CD4-positive, alpha-beta T cell treated with Interleukin-6 at 100 ng/mL for 8 hours (primary cell): ENCODE measurements around the gene USP49.
"Not testable (repeated sequence)": the region's sequence is repeated elsewhere in the genome, so short reads cannot be mapped to it uniquely, and the experiment has no call there.

Experiments
- DNase-seq: peaks from one replicate; pipeline ENCODE4 v3.0.0-alpha.2; 2020; ENCODE audit warnings: mixed read lengths, low spot score

Gene USP49

GRCh38 chr6:41779788-41780550 is 115.2 kb downstream of the USP49 start, which contains the start of gene FRS3:
Gene FRS3, minus strand, starts transcription at chr6:41779900. Its CDS starts 2,913 bp downstream, at chr6:41776987.
- peak; percentile 98 for DNase-seq

- no peak for DNase-seq
Measured at GRCh38 chr6:41779336-41779735, 115.8 kb downstream of the USP49 start.

- no peak for DNase-seq
Measured at GRCh38 chr6:41778895-41779294, 116.3 kb downstream of the USP49 start.

GRCh38 chr6:41777551-41778285 is 117.5 kb downstream of the USP49 start:
- no peak for DNase-seq

- no peak for DNase-seq
Measured at GRCh38 chr6:41775293-41775882, 119.8 kb downstream of the USP49 start.

GRCh38 chr6:41774841-41775240 is 120.3 kb downstream of the USP49 start:
- no peak for DNase-seq

GRCh38 chr6:41771058-41771983 is 123.9 kb downstream of the USP49 start:
- no peak for DNase-seq

- no peak for DNase-seq
Measured at GRCh38 chr6:41770381-41771057, 124.7 kb downstream of the USP49 start.

- no peak for DNase-seq
Measured at GRCh38 chr6:41769376-41769775, 125.8 kb downstream of the USP49 start.

GRCh38 chr6:41768545-41769308 is 126.4 kb downstream of the USP49 start:
- no peak for DNase-seq

GRCh38 chr6:41767112-41767833 is 127.9 kb downstream of the USP49 start:
- no peak for DNase-seq

- DNase-seq, result not testable (repeated sequence)
Measured at GRCh38 chr6:41766043-41766664, 129.0 kb downstream of the USP49 start.

- no peak for DNase-seq
Measured at GRCh38 chr6:41763470-41763869, 131.7 kb downstream of the USP49 start.

- DNase-seq, result no peak
Measured at GRCh38 chr6:41759905-41760579, 135.1 kb downstream of the USP49 start.

- DNase-seq, result no peak
Measured at GRCh38 chr6:41759106-41759904, 135.9 kb downstream of the USP49 start.

- DNase-seq, result no peak
Measured at GRCh38 chr6:41758641-41759035, 136.5 kb downstream of the USP49 start.

GRCh38 chr6:41757931-41758640 is 137.1 kb downstream of the USP49 start:
- no peak for DNase-seq
